H9 (cell line): ENCODE measurements around the gene ASMT. TPM values are rescaled to one million over a fixed set of nuclear protein-coding genes. Genes with fewer than 3 reads are reported as not detected.

Experiments
- DNase-seq: peaks from one replicate; pipeline ENCODE4 v3.0.0-alpha.2; 2017
- H2AFZ ChIP-seq: one replicate; pipeline ENCODE4 v1.6.1; 2013; ENCODE audit warnings: mild to moderate bottlenecking, low read length, control low read depth, moderate library complexity
- H2AK5ac ChIP-seq: 2 replicates; pipeline ENCODE4 v1.6.1; 2013; ENCODE audit warnings: low read length, control low read depth, mixed read lengths; ENCODE audit not compliant: insufficient read length
- H2BK120ac ChIP-seq: one replicate; pipeline ENCODE4 v1.6.1; 2013; ENCODE audit warnings: low read depth, mild to moderate bottlenecking, low read length, control low read depth, inconsistent platforms; ENCODE audit not compliant: poor library complexity, severe bottlenecking
- H2BK12ac ChIP-seq: 2 replicates; pipeline ENCODE4 v1.6.1; 2013; ENCODE audit warnings: low read length, control low read depth, mixed read lengths, low read depth; ENCODE audit not compliant: insufficient read length
- H2BK15ac ChIP-seq: 2 replicates; pipeline ENCODE4 v1.6.1; 2013; ENCODE audit warnings: low read depth, low read length, control low read depth
- H2BK20ac ChIP-seq: one replicate; pipeline ENCODE4 v1.6.1; 2013; ENCODE audit warnings: low read depth, mild to moderate bottlenecking, low read length, control low read depth, inconsistent platforms; ENCODE audit not compliant: poor library complexity, severe bottlenecking
- H2BK5ac ChIP-seq: 2 replicates; pipeline ENCODE4 v1.6.1; 2013; ENCODE audit warnings: low read length, control low read depth, mixed read lengths; ENCODE audit not compliant: insufficient read length
- H3K14ac ChIP-seq: 2 replicates; pipeline ENCODE4 v1.6.1; 2013; ENCODE audit warnings: low read length, control low read depth; ENCODE audit not compliant: insufficient read depth
- H3K18ac ChIP-seq: 2 replicates; pipeline ENCODE4 v1.6.1; 2013; ENCODE audit warnings: low read depth, mild to moderate bottlenecking, mixed read lengths, low read length, control low read depth; ENCODE audit not compliant: insufficient read length
- H3K23ac ChIP-seq: 2 replicates; pipeline ENCODE4 v1.6.1; 2013; ENCODE audit warnings: low read length, control low read depth, mixed read lengths, low read depth; ENCODE audit not compliant: insufficient read length
- H3K23me2 ChIP-seq: 2 replicates; pipeline ENCODE4 v1.6.1; 2013; ENCODE audit warnings: low read depth, mild to moderate bottlenecking, mixed read lengths, low read length, control low read depth; ENCODE audit not compliant: insufficient read length, poor library complexity, severe bottlenecking
- H3K27ac ChIP-seq: 2 replicates; pipeline ENCODE4 v1.5.1; 2013; ENCODE audit warnings: low read length, control low read depth, mixed read lengths, low read depth; ENCODE audit not compliant: insufficient read length
- H3K27me3 ChIP-seq: 2 replicates; pipeline ENCODE4 v1.6.1; 2013; ENCODE audit warnings: low read length, control low read depth, inconsistent platforms; ENCODE audit not compliant: insufficient read depth
- H3K4ac ChIP-seq: 2 replicates; pipeline ENCODE4 v1.6.1; 2013; ENCODE audit warnings: low read depth, mild to moderate bottlenecking, control low read depth, inconsistent platforms, low read length, moderate library complexity
- H3K4me1 ChIP-seq: 2 replicates; pipeline ENCODE4 v1.6.1; 2013; ENCODE audit warnings: low read length, control low read depth, inconsistent platforms; ENCODE audit not compliant: insufficient read depth
- H3K4me2 ChIP-seq: 2 replicates; pipeline ENCODE4 v1.6.1; 2013; ENCODE audit warnings: low read length, control low read depth, mixed read lengths; ENCODE audit not compliant: insufficient read length, insufficient read depth
- H3K56ac ChIP-seq: 2 replicates; pipeline ENCODE4 v1.6.1; 2013; ENCODE audit warnings: low read depth, mild to moderate bottlenecking, mixed read lengths, low read length, control low read depth; ENCODE audit not compliant: insufficient read length
- H3K79me1 ChIP-seq: 2 replicates; pipeline ENCODE4 v1.6.1; 2013; ENCODE audit warnings: low read depth, mild to moderate bottlenecking, moderate library complexity, low read length, control low read depth, inconsistent platforms; ENCODE audit not compliant: insufficient read depth, poor library complexity, severe bottlenecking
- H3K79me2 ChIP-seq: 2 replicates; pipeline ENCODE4 v1.6.1; 2013; ENCODE audit warnings: low read length, control low read depth, inconsistent platforms; ENCODE audit not compliant: insufficient read depth
- H3K9ac ChIP-seq: 2 replicates; pipeline ENCODE4 v1.6.1; 2013; ENCODE audit warnings: low read length, control low read depth, mixed read lengths; ENCODE audit not compliant: insufficient read length; ENCODE audit errors: extremely low read depth
- H3K9me3 ChIP-seq: one replicate; pipeline ENCODE4 v1.6.1; 2013; ENCODE audit warnings: low read depth, low read length, inconsistent platforms; ENCODE audit not compliant: control insufficient read depth
- H3T11ph ChIP-seq: one replicate; pipeline ENCODE4 v1.6.1; 2013; ENCODE audit warnings: mild to moderate bottlenecking, low read length, control low read depth, inconsistent platforms
- H4K20me1 ChIP-seq: one replicate; pipeline ENCODE4 v1.6.1; 2013; ENCODE audit not compliant: control insufficient read depth, insufficient read length, insufficient read depth
- H4K5ac ChIP-seq: 2 replicates; pipeline ENCODE4 v1.6.1; 2013; ENCODE audit warnings: low read depth, mild to moderate bottlenecking, mixed read lengths, low read length, control low read depth; ENCODE audit not compliant: insufficient read length
- H4K8ac ChIP-seq: replicated peaks from 2 replicates; pipeline ENCODE4 v1.6.1; 2013; ENCODE audit warnings: low read length, control low read depth, mixed read lengths, low read depth; ENCODE audit not compliant: insufficient read length
- H4K91ac ChIP-seq: 2 replicates; pipeline ENCODE4 v1.6.1; 2013; ENCODE audit warnings: low read depth, mild to moderate bottlenecking, moderate library complexity, mixed read lengths, low read length, control low read depth; ENCODE audit not compliant: insufficient read length
- H3K27ac Mint-ChIP-seq, 3 experiments: 2 replicates in 2 of 3; 3 replicates in 1 of 3; pipeline ENCODE4 v1.8.0; 2020 to 2021; ENCODE audit warnings: mixed read lengths in 3 of 3, mild to moderate bottlenecking in 1 of 3, moderate library complexity in 1 of 3
- H3K27me3 Mint-ChIP-seq: 2 replicates; pipeline ENCODE4 v1.8.0; 2021; ENCODE audit warnings: low read depth, mild to moderate bottlenecking, moderate library complexity, mixed read lengths
- H3K36me3 Mint-ChIP-seq, 3 experiments: 2 replicates in 2 of 3; 3 replicates in 1 of 3; pipeline ENCODE4 v1.8.0; 2020 to 2021; ENCODE audit warnings: low read depth in 3 of 3, mixed read lengths in 3 of 3; ENCODE audit not compliant: insufficient read depth in 1 of 3
- H3K4me1 Mint-ChIP-seq, 2 experiments: 2 replicates each; pipeline ENCODE4 v1.8.0; 2020; ENCODE audit warnings: mixed read lengths in 2 of 2
- H3K4me3 Mint-ChIP-seq, 2 experiments: 2 replicates in 1 of 2; 3 replicates in 1 of 2; pipeline ENCODE4 v1.8.0; 2020 to 2021; ENCODE audit warnings: mild to moderate bottlenecking in 2 of 2, mixed read lengths in 2 of 2, moderate library complexity in 1 of 2
- H3K9me3 Mint-ChIP-seq, 2 experiments: 2 replicates in 1 of 2; 3 replicates in 1 of 2; pipeline ENCODE4 v1.8.0; 2020; ENCODE audit warnings: mild to moderate bottlenecking in 2 of 2, mixed read lengths in 2 of 2, moderate library complexity in 1 of 2
- WGBS: extraction: QIAGEN DNeasy Blood & Tissue Kit; methylation state at CpG from one replicate; pipeline ENCODE4 v1.1.7; 2013; ENCODE audit warnings: missing lambda C conversion rate, low lambda C conversion rate, mixed read lengths; ENCODE audit not compliant: insufficient read length; ENCODE audit errors: extremely low coverage; 5-methylcytosine and 5-hydroxymethylcytosine counted together
- total RNA-seq: library from RNA; stranded (reverse); gene quantifications from 2 replicates; pipeline ENCODE4 v1.2.1, GENCODE V29; 2021
- TF ChIP-seq, protein P1 (sequence below): fragments of 200-600 bp; sonication (generic); conservative IDR thresholded peaks from 3 replicates; pipeline ENCODE4 v1.8.0; 2021; ENCODE audit warnings: antibody characterized with exemption, mild to moderate bottlenecking

ASMT gene
- total RNA-seq, 1 experiment from 2014 or later, result 1.4 TPM

- H3K9me3 Mint-ChIP-seq, result no peaks in the 10 kb centered on the region; a peak in 1 of 5 replicates
Observed at GRCh38 chrX:1600406-1601050, 14.3 kb upstream of the ASMT start.

More at GRCh38 chrX:1600406-1601050, 14.3 kb upstream of the ASMT start:
- WGBS, result no CpG with 5 or more reads among the region's 52 CpGs
- H3K23me2 ChIP-seq, result no peaks in the 10 kb centered on the region
- no peak overlapping the region for H3K23ac ChIP-seq
- H2AK5ac ChIP-seq, result no peak overlapping the region
- H3K27me3 Mint-ChIP-seq, result no peaks in the 10 kb centered on the region
- no peak overlapping the region for H3K56ac ChIP-seq
- H3K79me2 ChIP-seq, result peaks cover 6% of the 10 kb centered on the region; the same call in 1 of the 2 replicates
- no peak overlapping the region for H3K4me2 ChIP-seq
- no peak overlapping the region for H3K18ac ChIP-seq
- H4K20me1 ChIP-seq, result peaks cover 2% of the 10 kb centered on the region
- no peak overlapping the region for H4K91ac ChIP-seq
- H3K36me3 Mint-ChIP-seq, result peaks cover 44 to 73% (median 73%) of the 10 kb centered on the region in 3 experiments
- H2BK120ac ChIP-seq, result no peak overlapping the region
- no peak overlapping the region for H2BK15ac ChIP-seq
- H3K14ac ChIP-seq, result no peak overlapping the region
- H3K4me3 Mint-ChIP-seq, result no peak overlapping the region
- TF ChIP-seq, protein P1, sequence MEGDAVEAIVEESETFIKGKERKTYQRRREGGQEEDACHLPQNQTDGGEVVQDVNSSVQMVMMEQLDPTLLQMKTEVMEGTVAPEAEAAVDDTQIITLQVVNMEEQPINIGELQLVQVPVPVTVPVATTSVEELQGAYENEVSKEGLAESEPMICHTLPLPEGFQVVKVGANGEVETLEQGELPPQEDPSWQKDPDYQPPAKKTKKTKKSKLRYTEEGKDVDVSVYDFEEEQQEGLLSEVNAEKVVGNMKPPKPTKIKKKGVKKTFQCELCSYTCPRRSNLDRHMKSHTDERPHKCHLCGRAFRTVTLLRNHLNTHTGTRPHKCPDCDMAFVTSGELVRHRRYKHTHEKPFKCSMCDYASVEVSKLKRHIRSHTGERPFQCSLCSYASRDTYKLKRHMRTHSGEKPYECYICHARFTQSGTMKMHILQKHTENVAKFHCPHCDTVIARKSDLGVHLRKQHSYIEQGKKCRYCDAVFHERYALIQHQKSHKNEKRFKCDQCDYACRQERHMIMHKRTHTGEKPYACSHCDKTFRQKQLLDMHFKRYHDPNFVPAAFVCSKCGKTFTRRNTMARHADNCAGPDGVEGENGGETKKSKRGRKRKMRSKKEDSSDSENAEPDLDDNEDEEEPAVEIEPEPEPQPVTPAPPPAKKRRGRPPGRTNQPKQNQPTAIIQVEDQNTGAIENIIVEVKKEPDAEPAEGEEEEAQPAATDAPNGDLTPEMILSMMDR, result no peak
- H3K4ac ChIP-seq, result no peak overlapping the region
- no peaks in the 10 kb centered on the region for H3K27me3 ChIP-seq
- no peak overlapping the region for H2BK5ac ChIP-seq
- H2BK20ac ChIP-seq, result no peak overlapping the region
- peaks cover 5% of the 10 kb centered on the region for H3K79me1 ChIP-seq
- no peak overlapping the region for H3K27ac ChIP-seq
- H3K4me1 Mint-ChIP-seq, result 0 out of 4 replicates have a peak, but pooled peaks cover 0 to 1% of the 10 kb centered on the region in 2 experiments
- H3K9ac ChIP-seq, result no peak overlapping the region
- H4K5ac ChIP-seq, result no peak overlapping the region
- H3K9me3 ChIP-seq, result no peaks in the 10 kb centered on the region
- H3T11ph ChIP-seq, result no peak overlapping the region
- H3K27ac Mint-ChIP-seq, result no peak overlapping the region
- no peak overlapping the region for H2BK12ac ChIP-seq
- no peak overlapping the region for H2AFZ ChIP-seq
- H4K8ac ChIP-seq, result no peak overlapping the region
- no peak for DNase-seq
- H3K4me1 ChIP-seq, result no peaks in the 10 kb centered on the region
